Gastroesophageal sphincter (tissue), 3 donors: ENCODE measurements around the gene PNPLA7.

ENCODE experiments used
- CTCF ChIP-seq, 4 experiments: fragments of 200-600 bp in 2 of 4; fragments of 450-650 bp in 2 of 4; sonication (generic) in 1 of 4; IDR thresholded peaks; one replicate each; pipeline ENCODE4 v1.5.1; 2017 to 2019; ENCODE audit warnings: antibody characterized with exemption in 4 of 4, mild to moderate bottlenecking in 2 of 4, moderate library complexity in 2 of 4
- POLR2A ChIP-seq, 2 donors: fragments of 450-650 bp; IDR thresholded peaks; one replicate each; pipeline ENCODE4 v1.6.1; 2017; ENCODE audit warnings: antibody characterized with exemption in 2 of 2, mild to moderate bottlenecking in 2 of 2, moderate library complexity in 1 of 2
- POLR2AphosphoS5 ChIP-seq: sonication (generic); formaldehyde crosslinking; IDR thresholded peaks from one replicate; pipeline ENCODE4 v1.6.1; 2017; ENCODE audit warnings: antibody characterized with exemption

- no peak for TF ChIP-seq CTCF (IDR thresholded peaks at IDR 0.05)
- peak; percentile 9 for TF ChIP-seq POLR2AphosphoS5
- TF ChIP-seq POLR2A (IDR thresholded peaks at IDR 0.05): no peak
Measured at GRCh38 chr9:137411645-137412380, 138.4 kb downstream of the PNPLA7 start.
